WTC11 (cell line): ENCODE data around the gene GNRHR. TPM values are rescaled to one million over a fixed set of nuclear protein-coding genes. Genes with fewer than 3 reads are reported as not detected.

Experiments used
- ATAC-seq: fragments of 200-7000 bp; cut with Tn5 transposase; 2 replicates; pipeline ENCODE4 v1.10.0; 2021; ENCODE audit warnings: mild to moderate bottlenecking, moderate library complexity
- CTCF ChIA-PET: fragments of 300-600 bp; sonication (Branson Sonifier 250); formaldehyde crosslinking; loops from one replicate; lab custom pipeline; 2021; ENCODE audit warnings: antibody characterized with exemption; lab: Charles Lee
- POLR2A ChIA-PET: fragments of 350-600 bp; sonication (Branson Sonifier 250); formaldehyde crosslinking; loops from one replicate; lab custom pipeline; 2021; ENCODE audit warnings: antibody characterized with exemption; lab: Charles Lee
- DNase-seq: peaks from one replicate; pipeline ENCODE4 v3.0.0; 2021; ENCODE audit warnings: low spot score
- H3K27ac Mint-ChIP-seq: 2 replicates; pipeline ENCODE4 v1.8.0; 2021; ENCODE audit warnings: mixed read lengths
- H3K27me3 Mint-ChIP-seq: 2 replicates; pipeline ENCODE4 v1.8.0; 2021; ENCODE audit warnings: low read depth, mild to moderate bottlenecking, moderate library complexity, mixed read lengths
- H3K36me3 Mint-ChIP-seq: 2 replicates; pipeline ENCODE4 v1.8.0; 2021; ENCODE audit warnings: mixed read lengths
- H3K4me1 Mint-ChIP-seq: 2 replicates; pipeline ENCODE4 v1.8.0; 2022; ENCODE audit warnings: mixed read lengths
- H3K4me3 Mint-ChIP-seq: 2 replicates; pipeline ENCODE4 v1.8.0; 2021; ENCODE audit warnings: mild to moderate bottlenecking, moderate library complexity, mixed read lengths
- H3K9me3 Mint-ChIP-seq: 2 replicates; pipeline ENCODE4 v1.8.0; 2021; ENCODE audit warnings: mixed read lengths
- ATF3 ChIP-seq: sonication (generic); formaldehyde crosslinking; conservative IDR thresholded peaks from 2 replicates; pipeline ENCODE4 v1.8.1; 2022; ENCODE audit warnings: mild to moderate bottlenecking, missing genetic modification reagents
- CBFB ChIP-seq: sonication (generic); formaldehyde crosslinking; IDR thresholded peaks from 2 replicates; pipeline ENCODE4 v1.8.1; 2022; ENCODE audit warnings: mild to moderate bottlenecking, low read depth, missing genetic modification reagents
- ELF4 ChIP-seq: sonication (generic); formaldehyde crosslinking; IDR thresholded peaks from 2 replicates; pipeline ENCODE4 v1.8.1; 2022; ENCODE audit warnings: low read depth, mild to moderate bottlenecking, moderate library complexity, missing genetic modification reagents
- ESRRA ChIP-seq: sonication (generic); formaldehyde crosslinking; IDR thresholded peaks from 2 replicates; pipeline ENCODE4 v1.8.1; 2022; ENCODE audit warnings: mild to moderate bottlenecking, missing genetic modification reagents, borderline replicate concordance
- FOXP4 ChIP-seq: sonication (generic); formaldehyde crosslinking; IDR thresholded peaks from 2 replicates; pipeline ENCODE4 v1.8.0; 2022; ENCODE audit warnings: mild to moderate bottlenecking, missing genetic modification reagents
- GABPB1 ChIP-seq: sonication (generic); formaldehyde crosslinking; IDR thresholded peaks from 2 replicates; pipeline ENCODE4 v1.8.1; 2023; ENCODE audit warnings: mild to moderate bottlenecking, missing genetic modification reagents
- IRF2 ChIP-seq: sonication (generic); formaldehyde crosslinking; IDR thresholded peaks from 2 replicates; pipeline ENCODE4 v1.8.0; 2022; ENCODE audit warnings: low read depth, missing genetic modification reagents, borderline replicate concordance
- NFATC4 ChIP-seq: fragments of 250-450 bp; sonication (Bioruptor Pico); IDR thresholded peaks from 2 replicates; pipeline ENCODE4 v1.9.0; 2021; ENCODE audit warnings: mild to moderate bottlenecking
- NR2C2 ChIP-seq: sonication (generic); formaldehyde crosslinking; IDR thresholded peaks from 2 replicates; pipeline ENCODE4 v1.8.0; 2022; ENCODE audit warnings: mild to moderate bottlenecking, missing genetic modification reagents
- OVOL2 ChIP-seq: fragments of 250-450 bp; sonication (Bioruptor Pico); IDR thresholded peaks from 2 replicates; pipeline ENCODE4 v1.9.0; 2021; ENCODE audit warnings: mild to moderate bottlenecking, borderline replicate concordance
- PRDM15 ChIP-seq: sonication (generic); formaldehyde crosslinking; IDR thresholded peaks from 2 replicates; pipeline ENCODE4 v1.8.0; 2022; ENCODE audit warnings: missing genetic modification reagents
- PRRX2 ChIP-seq: fragments of 250-450 bp; sonication (Bioruptor Pico); IDR thresholded peaks from 2 replicates; pipeline ENCODE4 v1.8.0; 2021; ENCODE audit warnings: mild to moderate bottlenecking
- TCF7 ChIP-seq: sonication (generic); formaldehyde crosslinking; IDR thresholded peaks from 2 replicates; pipeline ENCODE4 v1.8.0; 2022; ENCODE audit warnings: mild to moderate bottlenecking, low read depth, missing genetic modification reagents, moderate library complexity
- USF2 ChIP-seq: sonication (generic); formaldehyde crosslinking; IDR thresholded peaks from 2 replicates; pipeline ENCODE4 v1.8.1; 2023; ENCODE audit warnings: mild to moderate bottlenecking, missing genetic modification reagents, moderate library complexity
- ZBTB43 ChIP-seq: sonication (generic); formaldehyde crosslinking; IDR thresholded peaks from 2 replicates; pipeline ENCODE4 v1.8.1; 2023; ENCODE audit warnings: mild to moderate bottlenecking, missing genetic modification reagents
- ZNF138 ChIP-seq: sonication (generic); formaldehyde crosslinking; conservative IDR thresholded peaks from 2 replicates; pipeline ENCODE4 v1.8.1; 2022; ENCODE audit warnings: mild to moderate bottlenecking, moderate library complexity, missing genetic modification reagents
- ZNF219 ChIP-seq: sonication (generic); formaldehyde crosslinking; IDR thresholded peaks from 2 replicates; pipeline ENCODE4 v1.8.0; 2023; ENCODE audit warnings: missing genetic modification reagents, mild to moderate bottlenecking, borderline replicate concordance
- ZNF232 ChIP-seq: sonication (generic); formaldehyde crosslinking; IDR thresholded peaks from 2 replicates; pipeline ENCODE4 v1.8.0; 2022; ENCODE audit warnings: mild to moderate bottlenecking, missing genetic modification reagents
- ZNF263 ChIP-seq: sonication (generic); formaldehyde crosslinking; IDR thresholded peaks from 2 replicates; pipeline ENCODE4 v1.8.1; 2022; ENCODE audit warnings: low read depth, mild to moderate bottlenecking, moderate library complexity, missing genetic modification reagents
- total RNA-seq: library from RNA; stranded (reverse); gene quantifications from 3 replicates; pipeline ENCODE4 v1.2.3, GENCODE V29; 2021

GNRHR gene
- total RNA-seq, 1 experiment from 2014 or later = not detected

- Mint-ChIP-seq H3K4me3 (peak overlapping the region; percentile 5; the same call in 1 of the 2 replicates), H3K27me3 (no peaks in the 10 kb centered on the region), H3K36me3 (peaks cover 12% of the 10 kb centered on the region; the same call in 1 of the 2 replicates), H3K9me3 (no peaks in the 10 kb centered on the region), H3K27ac (peak overlapping the region; percentile 2; the same call in 1 of the 2 replicates), H3K4me1 (peaks cover 17% of the 10 kb centered on the region)
- ChIA-PET POLR2A (no interaction called here), CTCF (interaction anchor here (1.2 kb wide), 1 partner anchor 26 kb away, joined by 3 read pairs; no protein-coding TSS in a partner anchor)
- DNase-seq (no peak), ATAC-seq (no peak)
- TF ChIP-seq ZNF138 = no peak
- no peak for TF ChIP-seq GABPB1 (CRISPR knock-in tag)
- no peak for TF ChIP-seq IRF2 (CRISPR knock-in tag)
- no peak for TF ChIP-seq ESRRA (CRISPR knock-in tag)
- no peak for TF ChIP-seq ATF3 (CRISPR knock-in tag)
- no peak for TF ChIP-seq NR2C2 (CRISPR knock-in tag)
- TF ChIP-seq NFATC4 (CRISPR knock-in tag) = no peak
- TF ChIP-seq ZNF263 (CRISPR knock-in tag) = no peak
- no peak for TF ChIP-seq USF2 (CRISPR knock-in tag)
- no peak for TF ChIP-seq OVOL2 (CRISPR knock-in tag)
- TF ChIP-seq ZBTB43 = no peak
- no peak for TF ChIP-seq CBFB (CRISPR knock-in tag)
- TF ChIP-seq TCF7 = no peak
- no peak for TF ChIP-seq ELF4 (CRISPR knock-in tag)
- TF ChIP-seq ZNF232 = no peak
- no peak for TF ChIP-seq PRRX2
- no peak for TF ChIP-seq ZNF219 (CRISPR knock-in tag)
- TF ChIP-seq PRDM15 (CRISPR knock-in tag) = no peak
Observed at GRCh38 chr4:67697860-67698687, 56.1 kb downstream of the GNRHR start.

GRCh38 chr4:67696061-67696460 lies 58.1 kb downstream of the GNRHR start:
- CTCF ChIA-PET = no interaction called here
- DNase-seq (no peak), ATAC-seq (no peak)
- POLR2A ChIA-PET = no interaction called here
- Mint-ChIP-seq H3K36me3 (peaks cover 15% of the 10 kb centered on the region), H3K4me1 (peaks cover 14% of the 10 kb centered on the region), H3K27me3 (no peaks in the 10 kb centered on the region), H3K4me3 (no peak overlapping the region), H3K9me3 (no peaks in the 10 kb centered on the region)
- TF ChIP-seq FOXP4 (CRISPR knock-in tag) = no peak
- TF ChIP-seq, all 79 proteins: peak for 0
- no peak overlapping the region for H3K27ac Mint-ChIP-seq
